GM18867 (cell line): ENCODE data around the gene MYO10.
A peak's percentile ranks its signal among the peaks of the same experiment; 100 is the strongest.
"Not testable (repeated sequence)": the region's sequence is repeated elsewhere in the genome, so short reads cannot be mapped to it uniquely, and the experiment has no call there.

Experiments
- ATAC-seq: cut with Tn5 transposase; IDR thresholded peaks from one replicate; pipeline ENCODE4 v1.9.1; 2021; ENCODE audit warnings: mild to moderate bottlenecking, moderate library complexity; ENCODE audit not compliant: unreplicated experiment

Gene MYO10

GRCh38 chr5:16791036-16791705 lies 144.9 kb downstream of the MYO10 start:
- peak; percentile 60 for ATAC-seq

- ATAC-seq, result no peak
Observed at GRCh38 chr5:16788957-16789356, 147.1 kb downstream of the MYO10 start.

- ATAC-seq, result no peak
Observed at GRCh38 chr5:16787278-16787677, 148.8 kb downstream of the MYO10 start.

DNA sequence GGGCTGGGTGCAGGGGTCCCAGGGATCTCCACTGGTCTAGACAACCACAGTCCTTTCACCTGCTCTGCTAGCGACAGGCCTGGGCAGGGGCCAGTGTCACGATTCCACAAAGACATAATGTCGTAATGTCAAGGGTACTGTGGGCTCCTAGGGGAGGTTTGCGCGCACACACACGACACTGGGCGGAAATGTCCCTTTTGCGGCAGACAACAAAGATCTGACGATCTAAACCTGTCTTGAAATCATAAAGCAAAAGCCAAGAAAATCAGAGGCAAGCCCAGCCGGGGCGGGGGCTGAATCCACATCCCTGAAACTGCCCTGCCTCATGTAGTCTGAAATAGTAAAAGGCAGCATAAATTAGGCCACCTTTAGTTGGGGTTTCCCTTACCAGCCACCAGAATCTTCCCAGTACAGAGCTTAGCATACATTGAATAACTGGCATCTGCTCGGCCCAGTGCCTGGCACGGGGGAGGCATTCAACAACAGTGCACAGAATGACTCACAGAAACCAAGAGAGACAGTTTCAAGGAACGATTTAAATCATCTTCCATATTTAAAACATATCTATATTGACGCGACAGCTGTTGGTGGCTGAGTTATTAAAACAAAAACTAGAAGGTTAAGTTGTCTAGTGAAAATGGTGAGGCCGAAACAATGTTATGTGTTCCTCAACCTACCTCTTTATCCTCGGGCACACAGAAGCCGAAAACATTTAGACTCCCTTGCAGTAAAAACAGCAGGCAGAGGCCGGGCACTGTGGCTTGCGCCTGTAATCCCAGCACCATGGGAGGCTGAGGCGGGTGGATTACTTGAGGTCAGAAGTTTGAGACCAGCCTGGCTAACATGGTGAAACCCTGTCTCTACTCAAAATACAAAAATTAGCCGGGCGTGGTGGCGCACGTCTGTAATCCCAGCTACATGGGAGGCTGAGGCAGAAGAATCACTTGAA lies 151.0 kb downstream of the MYO10 start:
- ATAC-seq, result peak; percentile 94

GRCh38 chr5:16784088-16784487 lies 152.0 kb downstream of the MYO10 start:
- no peak for ATAC-seq

- ATAC-seq, result no peak
Observed at GRCh38 chr5:16781828-16782626, 154.1 kb downstream of the MYO10 start.

GRCh38 chr5:16780325-16780724 lies 155.8 kb downstream of the MYO10 start:
- no peak for ATAC-seq

DNA sequence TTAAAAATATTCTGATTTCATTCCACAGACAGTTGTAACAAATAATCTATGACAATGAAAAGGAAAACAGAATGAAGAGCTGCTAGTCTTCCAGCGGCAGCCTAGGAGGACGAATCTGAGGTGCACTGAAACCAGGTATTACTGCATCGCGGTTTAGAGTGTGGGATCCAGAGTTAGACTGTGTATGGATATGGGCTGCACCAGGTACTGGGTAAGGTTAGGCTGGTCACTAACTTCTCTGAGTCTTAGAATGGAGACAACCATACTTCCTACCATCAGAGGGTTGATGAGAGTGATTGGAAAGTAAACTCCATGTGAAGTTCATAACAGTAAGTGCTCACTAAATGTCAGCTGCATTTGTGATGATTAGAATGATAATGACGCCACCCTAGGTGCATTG lies 158.7 kb downstream of the MYO10 start:
- no peak for ATAC-seq

DNA sequence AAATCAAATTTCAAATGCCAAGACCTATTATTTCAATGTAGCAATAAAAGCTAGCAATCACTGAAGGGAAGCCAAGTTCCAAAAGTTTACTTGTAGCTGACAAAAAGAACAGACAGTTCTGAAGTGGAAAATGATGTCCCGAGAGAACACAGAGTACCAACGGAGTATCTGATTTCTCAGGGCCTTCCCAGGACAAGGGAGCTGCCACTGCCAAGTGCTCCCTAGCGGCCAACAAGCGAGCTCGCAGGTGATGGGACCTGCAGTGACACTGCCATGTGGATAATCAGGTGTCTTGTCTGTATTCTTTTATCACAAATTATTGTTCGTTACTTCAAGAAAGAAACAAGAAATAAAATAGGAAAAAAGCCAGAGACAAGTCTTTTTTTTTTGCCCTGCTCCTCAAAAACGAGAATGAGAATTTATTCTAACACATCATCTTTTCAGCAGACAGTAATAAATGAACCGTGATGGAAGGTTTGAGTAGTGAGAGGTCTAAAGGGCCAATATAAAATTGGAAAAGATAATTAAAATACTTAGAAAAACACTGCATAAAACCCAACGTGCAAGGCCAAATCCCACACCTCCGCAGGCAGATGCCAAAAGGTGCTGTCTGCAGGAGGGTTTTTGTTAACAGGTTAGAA lies 159.4 kb downstream of the MYO10 start:
- no peak for ATAC-seq

- no peak for ATAC-seq
Observed at GRCh38 chr5:16774806-16775205, 161.3 kb downstream of the MYO10 start.

DNA sequence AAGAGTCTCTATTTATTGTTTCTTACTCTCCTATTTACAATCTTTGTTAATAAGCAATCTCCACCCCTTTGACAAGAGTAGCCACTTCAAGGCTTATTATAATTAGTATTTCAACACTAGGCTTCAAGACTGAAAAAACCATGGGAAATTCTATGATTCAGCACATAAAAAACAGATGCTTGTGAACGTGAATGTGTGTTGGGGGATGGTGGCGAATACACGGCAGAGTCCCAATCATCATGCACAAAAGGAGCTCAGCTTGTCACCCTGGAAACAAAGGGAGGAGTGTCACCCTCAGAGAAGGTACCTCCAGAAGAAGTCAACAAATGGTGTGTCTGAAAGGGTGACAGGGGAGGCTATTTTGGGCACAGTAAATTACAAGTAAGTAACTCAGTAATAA lies 162.1 kb downstream of the MYO10 start:
- ATAC-seq, result no peak

DNA sequence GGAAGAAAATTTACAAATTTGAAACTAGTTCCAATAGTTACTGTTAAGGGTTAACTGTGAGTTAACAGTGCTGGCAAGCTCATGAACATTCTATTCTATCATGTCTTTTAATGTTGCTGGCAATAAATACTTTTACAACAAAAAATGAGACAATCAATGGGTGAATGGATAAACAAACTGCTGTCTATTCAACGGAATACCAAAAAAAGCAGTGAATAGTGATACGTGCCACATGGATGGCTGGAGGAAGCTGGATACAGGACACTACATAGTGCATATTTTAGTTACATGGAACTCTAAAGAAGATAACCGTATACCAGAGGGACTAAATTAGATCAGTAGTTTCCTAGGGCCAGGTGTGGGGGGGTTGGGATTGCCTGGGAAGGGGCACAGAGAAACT lies 163.5 kb downstream of the MYO10 start:
- ATAC-seq, result no peak

DNA sequence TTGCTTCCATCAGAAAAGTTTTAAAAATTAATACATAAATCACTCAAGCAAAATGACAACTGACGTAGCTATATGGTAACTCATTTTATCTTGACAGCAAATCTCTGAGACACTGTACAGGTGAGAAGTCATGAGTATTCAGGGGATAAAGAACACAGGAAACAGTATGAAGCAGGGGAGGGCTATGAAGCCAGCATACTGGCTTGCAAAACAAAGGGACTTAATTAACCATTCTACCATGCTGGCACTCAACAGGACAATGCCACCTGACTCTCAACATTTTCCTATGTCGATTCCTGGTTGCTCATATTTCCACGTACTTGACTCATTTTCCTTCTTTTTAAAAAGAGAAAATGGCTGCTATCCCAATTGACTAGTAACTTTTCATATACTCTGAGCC lies 167.9 kb downstream of the MYO10 start:
- no peak for ATAC-seq

DNA sequence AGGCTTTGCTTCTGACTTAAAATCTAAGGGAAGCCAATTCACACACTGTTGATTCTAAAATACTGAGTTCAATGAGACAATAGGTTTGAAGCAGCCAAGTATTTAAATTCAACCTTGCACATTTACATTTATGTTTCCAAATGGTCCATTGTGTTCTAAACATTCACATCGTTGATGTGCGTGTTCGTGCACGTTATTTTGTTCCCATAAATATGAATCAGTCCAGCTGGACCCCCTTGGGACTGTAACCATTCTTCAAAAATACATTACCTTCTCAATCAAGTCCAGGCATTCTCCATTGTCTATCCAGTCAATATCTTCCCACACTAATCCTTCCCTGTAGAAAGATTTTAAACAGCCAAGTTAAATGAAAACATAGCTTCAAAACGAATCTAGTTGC lies 172.9 kb downstream of the MYO10 start:
- ATAC-seq, result no peak

- ATAC-seq, result peak; percentile 93
Observed at GRCh38 chr5:16759147-16759773, 176.8 kb downstream of the MYO10 start.

- no peak for ATAC-seq
Observed at GRCh38 chr5:16757989-16758501, 178.0 kb downstream of the MYO10 start.

DNA sequence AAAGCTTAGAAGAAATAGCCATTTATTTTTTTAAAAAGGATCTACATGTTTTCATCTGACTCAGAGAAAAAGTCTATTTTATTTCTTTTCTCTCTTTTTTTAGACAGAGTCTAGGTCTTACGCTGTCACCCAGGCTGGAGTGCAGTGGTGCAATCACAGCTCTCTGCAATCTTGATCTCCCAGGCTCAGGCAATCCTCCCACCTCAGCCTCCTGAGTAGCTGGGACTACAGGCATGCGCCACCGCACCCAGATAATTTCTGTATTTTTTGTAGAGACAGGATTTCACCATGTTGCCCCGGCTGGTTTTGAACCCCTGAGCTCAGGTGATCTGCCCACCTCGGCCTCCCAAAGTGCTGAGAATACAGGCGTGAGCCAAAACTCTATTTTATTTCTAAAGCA lies 178.5 kb downstream of the MYO10 start:
- not testable (repeated sequence) for ATAC-seq

- no peak for ATAC-seq
Observed at GRCh38 chr5:16757146-16757545, 178.9 kb downstream of the MYO10 start.

GRCh38 chr5:16756692-16757091 lies 179.4 kb downstream of the MYO10 start:
- no peak for ATAC-seq

DNA sequence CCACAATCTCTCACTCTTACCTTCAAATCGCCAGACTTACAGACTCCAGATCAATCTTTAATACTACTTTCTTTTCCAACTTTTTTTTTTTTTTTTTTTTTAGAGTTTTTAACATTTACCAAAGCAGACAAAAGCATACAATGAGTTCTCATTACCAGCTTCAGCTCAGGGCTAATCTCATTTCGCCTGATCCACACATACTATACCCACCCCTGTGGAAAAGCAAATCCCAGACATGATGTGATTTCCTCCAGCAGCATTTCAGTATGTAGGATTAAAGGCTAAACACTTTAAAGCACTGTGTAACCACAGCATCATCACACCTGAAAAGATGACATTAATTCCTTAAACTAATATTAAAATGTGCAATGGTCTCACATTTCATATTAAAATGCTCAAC lies 180.4 kb downstream of the MYO10 start:
- ATAC-seq, result no peak
